Neural crest cell (in vitro differentiated cells): ENCODE data around the gene MASP1. TPM values are rescaled to one million over a fixed set of nuclear protein-coding genes. Genes with fewer than 3 reads are reported as not detected.

ENCODE experiments used
- DNase-seq: peaks from one replicate; pipeline ENCODE4 v3.0.0; 2021; ENCODE audit warnings: low read depth, mixed read lengths, low spot score
- H3K27ac Mint-ChIP-seq: one replicate; pipeline ENCODE4 v1.8.0; 2021; ENCODE audit warnings: mild to moderate bottlenecking, mixed read lengths; ENCODE audit not compliant: unreplicated experiment
- H3K27me3 Mint-ChIP-seq: 2 replicates; pipeline ENCODE4 v1.8.0; 2021; ENCODE audit warnings: low read depth, mild to moderate bottlenecking, mixed read lengths
- H3K36me3 Mint-ChIP-seq: 2 replicates; pipeline ENCODE4 v1.8.0; 2021; ENCODE audit warnings: low read depth, mild to moderate bottlenecking, mixed read lengths
- H3K4me1 Mint-ChIP-seq: 2 replicates; pipeline ENCODE4 v1.8.0; 2021; ENCODE audit warnings: mixed read lengths
- H3K4me3 Mint-ChIP-seq: one replicate; pipeline ENCODE4 v1.8.0; 2021; ENCODE audit warnings: mild to moderate bottlenecking, mixed read lengths
- H3K9me3 Mint-ChIP-seq: 2 replicates; pipeline ENCODE4 v1.8.0; 2021; ENCODE audit warnings: mixed read lengths
- long read RNA-seq: library from polyadenylated mRNA; unstranded; transcript quantifications from one replicate; pipeline ENCODE4 v2.0.0, GENCODE V29; 2020
- total RNA-seq: library from RNA; stranded (reverse); gene quantifications from 2 replicates; pipeline ENCODE4 v1.2.1, GENCODE V29; 2021
- TF ChIP-seq, protein P1 (sequence below): fragments of 200-600 bp; sonication (generic); conservative IDR thresholded peaks from 2 replicates; pipeline ENCODE4 v1.5.0; 2021; ENCODE audit warnings: antibody characterized with exemption, mild to moderate bottlenecking

Gene MASP1, protein sequence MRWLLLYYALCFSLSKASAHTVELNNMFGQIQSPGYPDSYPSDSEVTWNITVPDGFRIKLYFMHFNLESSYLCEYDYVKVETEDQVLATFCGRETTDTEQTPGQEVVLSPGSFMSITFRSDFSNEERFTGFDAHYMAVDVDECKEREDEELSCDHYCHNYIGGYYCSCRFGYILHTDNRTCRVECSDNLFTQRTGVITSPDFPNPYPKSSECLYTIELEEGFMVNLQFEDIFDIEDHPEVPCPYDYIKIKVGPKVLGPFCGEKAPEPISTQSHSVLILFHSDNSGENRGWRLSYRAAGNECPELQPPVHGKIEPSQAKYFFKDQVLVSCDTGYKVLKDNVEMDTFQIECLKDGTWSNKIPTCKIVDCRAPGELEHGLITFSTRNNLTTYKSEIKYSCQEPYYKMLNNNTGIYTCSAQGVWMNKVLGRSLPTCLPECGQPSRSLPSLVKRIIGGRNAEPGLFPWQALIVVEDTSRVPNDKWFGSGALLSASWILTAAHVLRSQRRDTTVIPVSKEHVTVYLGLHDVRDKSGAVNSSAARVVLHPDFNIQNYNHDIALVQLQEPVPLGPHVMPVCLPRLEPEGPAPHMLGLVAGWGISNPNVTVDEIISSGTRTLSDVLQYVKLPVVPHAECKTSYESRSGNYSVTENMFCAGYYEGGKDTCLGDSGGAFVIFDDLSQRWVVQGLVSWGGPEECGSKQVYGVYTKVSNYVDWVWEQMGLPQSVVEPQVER
- total RNA-seq, result 0.58 and 1.4 TPM in 2 replicates
- long read RNA-seq, partial matches to known transcripts, result 0 of 1 reads
- long read RNA-seq, other reads (novel, unspliced or antisense), result 0 of 1 reads

DNA sequence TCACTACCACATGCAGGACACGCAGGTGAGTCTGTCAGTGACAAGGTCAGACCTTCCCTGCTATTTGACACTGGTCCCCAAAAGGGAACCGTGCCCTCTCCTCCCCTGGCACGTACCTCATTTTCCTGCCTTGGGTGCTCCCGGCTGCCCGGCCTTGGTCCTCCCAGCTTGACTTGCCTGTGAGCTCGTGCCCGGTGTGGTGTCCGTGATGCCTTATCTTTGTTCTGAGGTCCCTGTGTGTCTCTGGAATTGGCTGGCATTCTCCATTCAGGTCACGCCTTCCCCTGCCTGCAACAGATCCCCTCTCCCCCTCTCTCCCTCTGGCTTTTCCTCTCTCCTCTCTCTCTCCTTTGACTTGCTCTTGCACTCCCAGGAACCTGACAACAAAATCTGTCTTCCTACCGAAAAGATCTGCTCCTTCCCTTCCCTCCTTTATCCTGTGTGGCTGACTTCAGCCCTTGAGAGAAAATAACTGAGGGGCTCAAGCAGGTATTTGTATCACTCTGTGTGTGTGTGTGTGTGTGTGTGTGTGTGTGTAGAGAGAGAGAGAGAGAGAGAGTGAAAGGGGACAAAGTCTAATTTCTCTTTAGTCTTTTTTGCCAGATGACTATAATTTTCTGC lies at the start of gene MASP1:
Gene MASP1 (minus strand): TSS at position 226 of the 621 bp plus-strand sequence. CDS start 105 bp downstream, at position 121.
- Mint-ChIP-seq H3K4me3 (peak within 1 kb of the TSS; percentile 17), H3K27ac (peak within 1 kb of the TSS; percentile 3), H3K4me1 (peaks cover 19% of the 10 kb centered on the region), H3K36me3 (no peaks in the 10 kb centered on the region), H3K9me3 (no peaks in the 10 kb centered on the region), H3K27me3 (peaks cover 26% of the 10 kb centered on the region)
- TF ChIP-seq, protein P1, sequence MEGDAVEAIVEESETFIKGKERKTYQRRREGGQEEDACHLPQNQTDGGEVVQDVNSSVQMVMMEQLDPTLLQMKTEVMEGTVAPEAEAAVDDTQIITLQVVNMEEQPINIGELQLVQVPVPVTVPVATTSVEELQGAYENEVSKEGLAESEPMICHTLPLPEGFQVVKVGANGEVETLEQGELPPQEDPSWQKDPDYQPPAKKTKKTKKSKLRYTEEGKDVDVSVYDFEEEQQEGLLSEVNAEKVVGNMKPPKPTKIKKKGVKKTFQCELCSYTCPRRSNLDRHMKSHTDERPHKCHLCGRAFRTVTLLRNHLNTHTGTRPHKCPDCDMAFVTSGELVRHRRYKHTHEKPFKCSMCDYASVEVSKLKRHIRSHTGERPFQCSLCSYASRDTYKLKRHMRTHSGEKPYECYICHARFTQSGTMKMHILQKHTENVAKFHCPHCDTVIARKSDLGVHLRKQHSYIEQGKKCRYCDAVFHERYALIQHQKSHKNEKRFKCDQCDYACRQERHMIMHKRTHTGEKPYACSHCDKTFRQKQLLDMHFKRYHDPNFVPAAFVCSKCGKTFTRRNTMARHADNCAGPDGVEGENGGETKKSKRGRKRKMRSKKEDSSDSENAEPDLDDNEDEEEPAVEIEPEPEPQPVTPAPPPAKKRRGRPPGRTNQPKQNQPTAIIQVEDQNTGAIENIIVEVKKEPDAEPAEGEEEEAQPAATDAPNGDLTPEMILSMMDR, result no peak
- DNase-seq, result no peak

DNA sequence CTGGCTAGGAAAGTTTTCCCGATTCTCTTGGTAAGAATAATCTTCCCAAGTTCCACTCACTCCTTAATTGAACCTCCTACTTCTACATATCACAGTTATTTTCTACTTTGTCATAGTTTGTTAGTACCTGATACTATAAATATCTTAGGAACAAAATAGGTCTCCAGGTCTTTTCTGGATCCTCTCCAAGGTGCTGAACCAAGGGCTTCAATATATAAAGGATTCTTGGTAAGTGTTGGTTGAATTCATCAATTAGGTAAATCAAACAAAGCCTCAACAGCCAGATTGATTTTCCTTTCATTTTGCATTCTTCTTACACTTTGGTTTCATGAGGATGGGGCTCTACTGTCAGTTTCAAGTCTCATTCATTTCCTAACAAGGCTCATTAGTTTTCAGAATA lies 49.0 kb upstream of the MASP1 start:
- no peaks in the 10 kb centered on the region for H3K27me3 Mint-ChIP-seq
- no peaks in the 10 kb centered on the region for H3K9me3 Mint-ChIP-seq
- H3K4me3 Mint-ChIP-seq, result no peak overlapping the region
- peaks cover 3% of the 10 kb centered on the region for H3K4me1 Mint-ChIP-seq
- H3K36me3 Mint-ChIP-seq, result no peaks in the 10 kb centered on the region
- H3K27ac Mint-ChIP-seq, result no peak overlapping the region
- TF ChIP-seq, protein P1, result no peak
- DNase-seq, result no peak

DNA sequence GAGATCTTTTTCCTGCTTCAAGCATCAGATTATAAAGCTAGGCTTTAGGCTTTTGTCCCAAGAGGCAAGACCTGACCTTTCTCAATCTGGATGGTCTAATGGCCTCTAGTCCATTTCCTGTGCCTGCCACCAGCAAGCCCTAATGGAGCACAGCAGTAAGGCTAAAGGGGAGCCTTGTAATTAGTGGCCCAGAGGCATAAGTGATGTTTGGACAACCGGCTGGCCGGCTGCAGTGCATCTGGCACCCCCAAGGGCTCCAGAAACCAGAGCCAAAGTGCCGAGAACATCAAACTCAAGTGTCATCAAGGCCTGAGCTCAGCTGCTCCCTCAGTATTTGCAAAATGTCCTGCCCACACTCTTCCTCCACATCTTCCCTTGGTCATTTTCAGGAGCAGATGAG lies 44.8 kb upstream of the MASP1 start:
- H3K27me3 Mint-ChIP-seq, result no peaks in the 10 kb centered on the region
- H3K4me1 Mint-ChIP-seq, result peaks cover 9% of the 10 kb centered on the region
- TF ChIP-seq, protein P1, result no peak
- peak overlapping the region; percentile 8 for H3K27ac Mint-ChIP-seq
- DNase-seq, result no peak
- no peak overlapping the region for H3K4me3 Mint-ChIP-seq
- H3K9me3 Mint-ChIP-seq, result no peaks in the 10 kb centered on the region
- H3K36me3 Mint-ChIP-seq, result no peaks in the 10 kb centered on the region

DNA sequence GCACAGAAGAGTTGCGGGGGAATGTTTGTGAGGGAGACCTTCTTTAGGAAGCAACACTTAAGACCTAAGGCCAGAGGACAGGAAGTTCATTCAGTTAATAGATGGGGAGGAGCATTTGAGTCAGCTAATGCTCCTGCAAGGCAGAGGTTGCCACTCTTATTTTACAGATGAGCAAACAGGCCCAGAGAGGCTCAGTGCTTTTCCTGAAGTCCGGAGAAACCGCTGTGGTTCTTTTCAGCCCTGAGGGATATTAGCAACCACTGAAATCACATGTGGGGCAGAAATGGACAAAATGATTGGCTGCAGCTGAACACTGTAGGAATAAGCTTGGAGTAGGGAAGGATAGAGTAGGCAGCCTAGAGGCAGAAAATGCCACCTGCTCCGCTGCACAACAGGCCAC lies 43.4 kb upstream of the MASP1 start:
- H3K4me3 Mint-ChIP-seq, result no peak overlapping the region
- peaks cover 9% of the 10 kb centered on the region for H3K4me1 Mint-ChIP-seq
- no peak for DNase-seq
- no peaks in the 10 kb centered on the region for H3K27me3 Mint-ChIP-seq
- TF ChIP-seq, protein P1, result no peak
- H3K36me3 Mint-ChIP-seq, result no peaks in the 10 kb centered on the region
- no peaks in the 10 kb centered on the region for H3K9me3 Mint-ChIP-seq
- no peak overlapping the region for H3K27ac Mint-ChIP-seq

DNA sequence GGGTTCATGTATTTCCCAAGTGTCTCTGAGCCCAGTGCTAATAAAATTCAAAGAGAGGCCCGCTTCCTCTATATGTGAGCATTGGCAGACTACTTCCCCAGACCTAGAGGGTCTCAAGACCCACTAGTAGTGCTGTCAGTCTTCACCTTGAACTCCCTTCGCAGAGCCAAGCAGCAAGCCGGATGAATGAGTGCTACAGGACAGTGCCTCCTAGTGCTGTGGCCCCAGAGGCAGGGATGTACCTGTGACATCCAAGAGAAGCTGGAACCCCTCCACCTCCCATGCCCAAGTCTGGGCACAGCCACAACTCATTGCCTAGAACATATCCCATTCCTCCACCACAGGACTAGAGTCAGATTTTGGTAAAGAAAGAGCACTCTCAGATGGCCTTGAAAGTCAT lies 37.2 kb upstream of the MASP1 start:
- H3K4me3 Mint-ChIP-seq, result no peak overlapping the region
- TF ChIP-seq, protein P1, result no peak
- DNase-seq, result no peak
- no peaks in the 10 kb centered on the region for H3K27me3 Mint-ChIP-seq
- H3K9me3 Mint-ChIP-seq, result no peaks in the 10 kb centered on the region
- H3K27ac Mint-ChIP-seq, result no peak overlapping the region
- no peaks in the 10 kb centered on the region for H3K36me3 Mint-ChIP-seq
- H3K4me1 Mint-ChIP-seq, result no peaks in the 10 kb centered on the region
